Stimulated activated naive CD4-positive, alpha-beta T cell treated with Interleukin-2 at 50 U/mL for 16 hours (primary cell): Measurements from ENCODE around the gene PSME3IP1.

Experiments
- DNase-seq: peaks from one replicate; lab custom pipeline; 2025; lab: John Stamatoyannopoulos, UW

Gene PSME3IP1

GRCh38 chr16:57167538-57167937, 18.3 kb downstream of the PSME3IP1 start:
- DNase-seq, result no peak

DNA sequence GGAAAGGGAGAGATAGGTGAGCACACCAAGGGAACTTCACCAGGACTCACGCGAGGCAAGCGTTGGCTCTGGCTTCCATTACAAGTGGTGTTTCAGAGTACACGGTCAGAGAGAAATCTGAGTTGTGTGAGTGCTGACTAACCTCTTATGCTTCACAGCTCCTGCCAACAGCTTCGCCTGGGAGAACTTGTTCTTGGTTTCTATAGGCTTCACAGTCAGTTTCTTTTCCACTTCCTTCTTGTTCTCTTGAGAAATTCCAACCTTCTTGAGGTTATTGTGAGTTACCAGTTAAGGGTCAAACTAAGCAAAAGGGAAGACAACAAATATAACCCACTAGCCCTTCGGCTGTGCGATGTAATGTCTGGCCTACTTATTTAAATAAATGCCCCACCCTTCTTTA, 18.9 kb downstream of the PSME3IP1 start:
- DNase-seq, result no peak

DNA sequence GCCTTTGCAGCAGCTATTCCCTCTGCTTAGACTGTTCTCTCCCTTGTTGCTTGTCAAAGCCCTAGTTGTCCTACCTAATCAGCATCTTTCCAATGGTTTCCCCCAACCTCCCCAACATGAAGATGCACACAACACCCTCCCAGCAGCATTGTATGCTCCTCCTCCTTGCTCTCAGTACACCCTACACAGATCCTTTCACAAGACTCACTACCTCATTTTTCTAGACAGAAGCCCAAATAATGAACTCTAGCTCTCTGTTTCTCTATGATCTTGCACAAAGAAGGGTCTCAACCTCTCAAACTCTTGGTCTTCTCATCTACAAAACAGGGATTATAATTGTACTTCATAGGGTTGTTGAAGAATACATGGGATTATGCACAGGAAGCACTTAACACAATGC, 19.4 kb downstream of the PSME3IP1 start:
- no peak for DNase-seq

DNA sequence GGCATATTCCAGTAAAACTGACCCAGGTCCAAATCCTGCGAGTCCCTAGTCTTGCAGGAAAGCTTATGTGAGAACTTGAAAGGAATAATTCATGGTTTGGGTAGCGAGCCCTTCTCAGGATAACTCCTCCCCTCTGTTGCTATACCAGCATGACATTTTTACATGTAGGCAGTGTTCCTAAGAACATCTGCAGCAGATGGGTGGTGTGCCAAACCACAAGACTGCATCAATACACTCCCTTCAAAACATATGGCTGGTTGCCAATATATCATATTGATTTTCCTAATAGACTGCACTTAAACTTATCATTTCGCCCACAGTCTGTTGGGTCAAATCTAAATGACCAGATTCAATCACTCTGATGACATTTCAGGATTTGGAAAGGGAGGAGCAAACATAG, 19.9 kb downstream of the PSME3IP1 start:
- DNase-seq, result no peak

DNA sequence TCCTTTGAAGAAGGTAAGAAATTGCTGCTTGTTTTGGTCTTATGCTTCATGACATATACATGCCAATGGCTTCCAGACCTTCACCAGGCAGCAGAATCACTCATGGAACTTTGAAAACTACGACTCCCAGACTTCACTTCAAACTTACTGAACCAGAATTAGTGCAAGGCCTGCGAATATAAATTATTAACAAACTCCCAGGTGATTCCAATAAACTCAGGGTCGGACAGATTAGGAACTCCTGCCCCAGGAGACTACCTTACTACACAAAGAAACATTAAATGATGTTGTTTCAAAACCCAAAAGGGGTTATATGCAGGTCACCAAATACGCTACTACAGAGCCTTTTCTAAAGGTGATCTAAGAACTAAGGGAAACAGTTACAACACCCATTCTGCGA, 20.4 kb downstream of the PSME3IP1 start:
- DNase-seq, result no peak

DNA sequence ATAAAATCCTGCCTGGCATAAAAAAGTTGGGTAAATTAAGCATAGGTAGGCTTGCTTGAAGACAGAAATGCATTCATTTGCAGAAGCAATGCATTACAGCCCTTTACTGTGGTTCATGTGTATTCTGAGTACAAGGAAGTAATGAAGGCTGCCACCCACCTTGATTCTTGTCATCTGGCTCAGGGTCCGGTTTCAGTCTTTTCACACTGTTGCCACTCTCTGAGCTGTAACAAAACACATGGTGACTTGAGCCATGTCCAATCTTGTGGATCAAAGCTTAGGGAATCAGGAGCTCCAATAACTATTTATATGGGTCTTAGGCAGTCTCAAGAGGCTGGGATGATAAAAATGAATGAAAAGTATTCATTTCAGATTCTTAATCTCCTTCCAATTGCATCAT, 22.0 kb downstream of the PSME3IP1 start:
- DNase-seq, result no peak

- no peak for DNase-seq
Observed at GRCh38 chr16:57159447-57159846, 26.4 kb downstream of the PSME3IP1 start.

DNA sequence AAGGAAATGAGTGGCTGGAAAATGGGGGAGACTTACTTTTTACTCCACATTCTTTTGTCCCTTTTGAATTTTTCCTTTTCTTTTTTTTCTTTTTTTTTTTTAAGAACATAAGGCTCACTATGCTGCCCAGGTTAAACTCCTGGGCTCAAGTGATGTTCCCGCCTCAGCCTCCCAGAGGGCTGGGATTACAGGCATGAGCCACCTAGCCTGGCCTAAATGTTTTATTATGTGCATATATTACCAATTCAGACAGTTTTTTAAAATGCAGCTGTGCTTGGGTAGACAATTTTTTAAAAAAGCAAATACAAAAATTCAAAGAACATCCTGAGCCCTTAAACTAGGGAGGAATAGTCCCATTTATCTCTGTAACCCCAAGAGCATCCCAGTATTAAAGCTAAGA, 28.3 kb downstream of the PSME3IP1 start:
- no peak for DNase-seq

- DNase-seq, result no peak
Observed at GRCh38 chr16:57156351-57156703, 29.5 kb downstream of the PSME3IP1 start.

GRCh38 chr16:57155702-57156350, 30.0 kb downstream of the PSME3IP1 start:
- DNase-seq, result no peak

DNA sequence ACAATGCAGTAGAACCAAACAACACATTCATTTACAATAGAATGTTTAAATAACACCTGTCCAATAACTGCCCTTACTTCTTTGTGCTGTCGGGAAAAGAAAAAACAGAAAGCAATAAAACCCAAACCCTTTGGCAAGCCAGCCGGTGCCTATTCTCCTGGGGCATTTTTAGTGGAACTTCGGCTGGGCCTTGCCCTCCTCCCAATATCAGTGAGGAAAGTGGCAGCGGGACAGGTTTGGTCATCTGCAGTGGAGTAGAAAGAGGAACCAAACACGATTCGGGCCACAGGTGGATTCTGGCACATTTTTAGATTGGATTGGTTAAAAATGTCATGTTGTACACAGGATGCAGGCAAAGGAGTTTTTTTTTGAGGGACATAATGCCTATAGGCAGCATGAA, 32.0 kb downstream of the PSME3IP1 start:
- no peak for DNase-seq

- no peak for DNase-seq
Observed at GRCh38 chr16:57152096-57153093, 33.4 kb downstream of the PSME3IP1 start.

DNA sequence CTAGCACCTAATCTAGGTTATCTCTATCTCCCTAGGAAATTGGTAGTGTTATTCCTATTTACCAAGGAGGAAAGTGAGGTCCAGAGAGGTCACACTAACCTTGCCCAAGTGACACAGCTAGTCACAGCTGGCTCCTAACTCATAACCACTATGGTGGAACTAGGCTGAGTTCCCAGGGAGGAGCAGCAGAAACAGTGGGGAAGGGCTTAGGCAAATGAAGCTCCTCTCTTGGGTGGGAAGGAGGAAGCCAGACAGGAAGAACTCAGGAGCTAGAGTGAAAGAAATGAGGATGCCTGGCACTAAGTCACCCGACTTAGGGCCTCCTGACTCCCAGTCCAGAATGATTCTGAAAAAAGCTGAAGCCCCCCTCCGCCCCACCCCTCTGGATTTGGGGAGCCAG, 34.5 kb downstream of the PSME3IP1 start:
- DNase-seq, result no peak

DNA sequence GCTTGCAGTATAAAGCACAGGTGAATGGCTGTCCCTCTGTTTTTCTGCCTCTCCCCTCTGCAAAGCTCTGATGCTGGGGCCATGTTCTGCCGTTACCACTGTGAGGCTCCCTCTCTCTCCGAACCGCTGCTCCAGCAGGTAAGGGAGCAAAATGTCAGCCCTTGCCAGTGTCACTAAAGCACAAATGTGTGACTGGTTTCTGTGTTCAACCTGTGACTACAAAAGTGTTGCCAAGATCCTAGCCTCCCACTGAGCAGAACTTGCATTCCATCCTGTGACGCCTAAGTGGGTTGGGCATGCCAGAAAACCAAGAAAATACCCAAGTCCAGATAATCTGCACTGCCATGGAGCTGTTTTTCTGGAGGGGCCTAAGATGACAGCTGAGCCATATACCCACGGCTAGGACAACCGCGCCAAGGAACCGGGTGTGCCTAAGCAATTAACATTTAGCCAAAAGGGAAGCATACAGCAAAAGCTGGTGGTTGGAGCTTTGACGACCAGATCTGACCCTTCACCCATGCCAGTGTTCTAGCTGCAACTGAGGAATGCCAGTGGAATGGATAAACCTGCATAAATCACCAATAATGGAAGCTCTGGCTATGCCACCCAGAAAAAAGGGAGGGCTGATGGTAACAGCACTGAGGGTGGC, 35.0 kb downstream of the PSME3IP1 start:
- no peak for DNase-seq

DNA sequence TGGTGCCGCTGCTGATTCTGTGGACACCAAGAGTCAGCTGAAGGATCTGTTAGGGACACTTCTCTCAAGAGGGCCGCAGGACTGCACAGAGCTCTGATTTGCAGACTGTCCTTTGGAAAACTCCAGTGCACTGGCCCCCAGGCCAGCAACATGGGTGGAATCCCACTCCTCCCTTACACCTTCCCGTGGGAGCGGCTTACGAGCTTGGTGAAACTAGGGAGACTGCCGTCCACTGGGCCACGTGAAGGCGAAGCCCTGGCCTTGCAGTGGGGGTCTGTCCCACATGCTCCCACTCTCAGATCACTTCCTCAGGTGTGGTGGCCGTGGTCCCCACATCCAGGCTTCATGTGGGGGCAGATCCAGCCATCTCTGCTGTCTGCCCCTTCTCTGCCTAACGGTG, 36.4 kb downstream of the PSME3IP1 start:
- no peak for DNase-seq

DNA sequence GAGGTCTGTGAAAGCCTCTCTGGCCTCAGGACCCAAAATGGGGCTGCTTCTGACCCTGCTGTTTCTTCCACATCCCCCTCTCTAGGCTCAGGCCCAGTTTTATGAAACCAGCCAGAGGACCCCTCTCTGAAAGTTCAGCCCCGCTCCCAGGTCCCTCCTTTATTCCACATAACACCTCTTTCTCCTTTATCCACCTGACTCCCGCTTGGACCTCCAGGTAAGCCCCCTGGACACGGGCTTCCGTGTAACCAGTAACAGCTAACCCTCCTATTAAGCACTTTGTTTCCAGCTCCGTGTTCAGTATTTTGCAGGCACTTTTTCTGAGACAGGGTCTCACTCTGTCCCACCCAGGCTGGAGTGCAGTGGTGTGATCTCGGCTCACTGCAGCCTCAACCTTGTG, 37.4 kb downstream of the PSME3IP1 start:
- DNase-seq, result no peak

GRCh38 chr16:57147381-57148221, 38.2 kb downstream of the PSME3IP1 start:
- DNase-seq, result no peak

- DNase-seq, result no peak
Observed at GRCh38 chr16:57146735-57147134, 39.1 kb downstream of the PSME3IP1 start.

DNA sequence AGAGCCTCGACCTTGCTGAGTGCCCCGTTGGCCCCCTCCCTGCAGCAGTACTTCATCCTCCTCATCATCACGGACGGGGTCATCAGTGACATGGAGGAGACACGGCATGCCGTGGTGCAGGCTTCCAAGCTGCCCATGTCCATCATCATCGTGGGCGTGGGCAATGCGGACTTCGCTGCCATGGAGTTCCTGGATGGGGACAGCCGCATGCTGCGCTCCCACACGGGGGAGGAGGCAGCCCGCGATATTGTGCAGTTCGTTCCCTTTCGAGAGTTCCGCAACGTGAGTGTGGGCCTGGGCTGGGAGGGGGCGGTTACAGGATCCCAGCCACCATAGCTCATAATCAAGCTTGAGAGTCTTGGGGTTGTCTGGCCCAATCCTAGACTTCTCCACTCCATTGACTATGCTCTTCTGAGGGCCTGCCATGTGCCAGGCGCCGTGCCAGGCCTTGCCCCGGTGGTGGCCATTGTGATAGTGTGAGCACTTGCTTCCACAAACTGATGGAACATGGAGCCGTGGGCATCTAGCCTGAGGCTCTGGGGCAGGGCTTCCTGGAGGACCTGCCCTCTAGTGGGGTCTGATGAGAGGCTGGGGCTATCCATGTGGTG, 39.7 kb downstream of the PSME3IP1 start:
- no peak for DNase-seq

DNA sequence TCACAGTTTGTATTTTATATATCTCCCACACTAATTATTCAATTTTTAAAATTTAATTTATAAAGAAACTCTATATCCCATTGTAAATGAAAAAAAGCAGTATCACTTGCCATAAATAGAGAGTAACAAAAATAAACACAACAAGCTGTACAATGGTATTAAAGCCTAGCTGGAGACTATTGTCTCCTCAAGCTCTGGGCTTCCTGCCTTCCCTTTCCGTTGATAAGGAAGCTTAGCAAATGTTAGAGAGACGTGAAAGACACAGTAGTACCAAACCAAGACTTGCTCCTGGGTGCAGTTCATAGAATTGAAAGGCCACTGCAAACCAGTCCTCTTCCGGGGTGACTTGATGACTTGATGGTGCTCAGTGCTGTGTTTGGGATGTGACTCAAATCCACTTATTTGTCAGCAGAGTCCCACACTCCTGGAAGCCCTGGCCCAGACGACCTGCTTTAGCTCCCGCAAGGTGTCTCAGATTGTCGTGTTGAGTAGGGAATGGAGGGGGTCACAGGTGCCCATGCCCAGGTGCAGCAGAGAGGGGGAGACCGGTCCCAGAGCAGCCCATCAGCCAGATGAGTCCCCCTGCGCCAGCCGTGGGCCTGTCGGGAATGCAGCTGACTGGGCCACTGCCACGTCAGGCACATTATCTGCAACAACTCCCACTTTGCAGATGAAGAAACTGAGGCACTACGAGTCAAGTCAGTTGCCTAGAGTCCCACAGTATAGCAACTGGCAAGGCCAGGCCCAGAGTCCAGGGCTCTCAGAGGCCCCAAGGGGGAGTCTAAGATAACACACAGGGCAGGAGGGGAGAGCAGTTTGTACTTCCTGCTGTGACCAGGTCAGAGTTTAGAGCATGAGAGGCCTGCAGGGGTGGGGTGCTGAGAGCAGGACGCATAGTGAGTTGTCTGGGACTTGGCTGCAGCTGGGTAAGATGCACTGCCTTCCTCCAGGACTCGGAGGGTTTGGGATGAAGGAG, 40.5 kb downstream of the PSME3IP1 start:
- no peak for DNase-seq
